Stromal cell of bone marrow (primary cell): ENCODE results near the gene PNO1.
"Not testable (repeated sequence)": the region's sequence is repeated elsewhere in the genome, so short reads cannot be mapped to it uniquely, and the experiment has no call there.

Source experiments
- DNase-seq: peaks from one replicate; pipeline ENCODE4 v3.0.0-alpha.2; 2012; ENCODE audit warnings: low read depth

Gene PNO1

DNA sequence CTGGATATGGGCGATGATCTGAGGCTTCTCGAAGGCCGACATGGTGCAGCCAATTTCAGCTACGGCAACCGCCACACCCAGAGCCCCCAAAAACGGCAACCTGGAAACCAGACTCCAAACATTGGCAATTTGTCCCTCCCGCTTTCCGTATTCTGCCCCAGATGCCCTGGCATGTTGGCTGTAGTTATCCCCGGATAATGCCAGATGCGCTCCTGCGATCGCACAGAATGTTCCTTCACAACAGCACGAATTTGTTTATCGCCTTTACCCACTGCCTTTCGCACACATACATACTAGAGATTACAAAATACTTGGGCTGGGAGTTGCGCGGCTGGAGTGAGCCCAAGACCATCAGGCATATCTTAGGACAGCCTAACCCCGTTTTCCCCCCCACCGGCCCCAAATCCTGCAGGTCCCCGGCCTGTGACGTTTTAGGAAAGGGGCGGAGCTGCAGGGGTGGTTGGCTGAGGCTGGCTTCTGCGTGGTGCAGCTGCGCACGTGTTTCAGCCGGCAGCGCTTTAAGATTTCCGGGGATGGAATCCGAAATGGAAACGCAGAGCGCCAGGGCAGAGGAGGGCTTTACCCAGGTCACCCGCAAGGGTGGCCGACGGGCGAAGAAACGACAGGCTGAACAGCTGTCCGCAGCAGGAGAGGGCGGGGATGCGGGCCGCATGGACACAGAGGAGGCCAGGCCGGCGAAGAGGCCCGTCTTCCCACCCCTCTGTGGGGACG is at the start of gene PNO1:
Gene PNO1, plus strand, starts transcription at position 487 of the 732 bp plus-strand sequence. Its CDS starts 47 bp downstream, at position 534.
- peak; percentile 91 for DNase-seq

DNA sequence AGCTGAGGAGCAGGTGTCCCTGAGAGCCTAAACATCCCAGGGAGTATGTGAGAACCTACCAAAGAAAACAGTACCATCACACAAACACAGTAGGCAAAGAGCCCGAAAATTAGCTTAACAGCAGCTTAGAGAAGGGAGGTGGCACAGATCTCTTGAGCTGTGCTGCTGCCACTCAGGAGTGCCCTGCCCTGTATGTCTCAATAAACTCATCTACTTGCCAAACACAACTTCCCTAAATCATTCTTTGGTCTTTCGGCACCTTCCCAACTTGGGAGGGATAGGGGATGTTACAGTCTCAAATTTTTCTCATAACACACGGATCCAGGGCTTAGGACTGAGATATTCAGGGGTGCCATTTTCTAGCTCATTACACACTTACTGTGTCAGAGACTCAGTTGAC is 49.6 kb upstream of the PNO1 start:
- DNase-seq, result no peak

DNA sequence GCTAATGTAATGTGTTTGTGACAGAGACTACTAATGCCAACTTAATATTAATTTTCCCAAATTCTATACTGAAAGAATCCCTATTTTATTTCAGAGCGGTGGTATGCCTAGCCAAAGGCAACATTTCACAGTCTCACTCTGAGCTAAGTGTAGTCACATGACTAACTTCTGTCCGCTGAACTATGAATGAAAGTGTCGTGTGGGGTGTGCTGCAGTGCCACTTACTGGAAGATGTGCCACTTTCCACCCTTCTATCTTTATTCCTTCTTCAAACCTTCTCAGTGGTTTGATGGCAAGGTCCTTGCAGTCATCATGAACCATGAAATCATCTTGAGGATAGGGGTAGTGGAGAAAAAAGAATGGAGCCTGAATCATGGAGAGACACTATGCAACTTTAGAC is 47.6 kb upstream of the PNO1 start:
- no peak for DNase-seq

DNA sequence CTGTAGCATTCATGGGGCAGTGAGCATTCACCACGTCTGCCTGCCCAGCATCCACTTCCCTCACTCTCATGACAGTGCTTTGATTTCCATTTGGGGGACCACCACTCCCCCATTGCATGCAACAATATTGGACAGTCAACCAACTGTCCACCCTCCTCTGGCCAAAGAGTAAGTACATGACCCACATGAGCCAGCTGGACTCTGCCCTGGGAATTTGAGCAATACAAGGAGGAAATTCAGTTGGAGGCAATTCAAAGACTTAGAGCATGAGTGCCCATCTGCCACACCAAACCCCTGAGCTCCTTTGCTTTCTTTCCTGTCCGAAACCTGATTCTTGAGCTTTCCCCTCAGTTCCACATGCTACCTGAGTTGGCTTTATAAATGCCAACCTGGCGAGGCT is 41.7 kb upstream of the PNO1 start:
- no peak for DNase-seq

DNA sequence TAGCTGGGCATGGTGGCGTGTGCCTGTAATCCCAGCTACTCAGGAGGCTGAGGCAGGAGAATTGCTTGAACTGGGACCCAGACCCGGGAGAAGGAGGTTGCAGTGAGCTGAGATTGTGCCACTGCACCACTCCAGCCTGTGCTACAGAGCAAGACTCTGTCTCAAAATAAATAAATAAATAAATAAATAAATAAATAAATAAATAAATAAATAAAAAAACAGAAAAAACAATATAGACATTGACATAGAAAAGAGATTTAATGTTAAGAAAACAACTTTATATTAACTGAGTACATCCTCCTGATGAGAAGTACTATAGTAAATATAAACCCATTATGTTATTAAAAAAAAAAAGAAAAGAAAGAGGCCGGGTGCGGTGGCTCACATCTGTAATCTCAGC is 39.8 kb upstream of the PNO1 start:
- not testable (repeated sequence) for DNase-seq

DNA sequence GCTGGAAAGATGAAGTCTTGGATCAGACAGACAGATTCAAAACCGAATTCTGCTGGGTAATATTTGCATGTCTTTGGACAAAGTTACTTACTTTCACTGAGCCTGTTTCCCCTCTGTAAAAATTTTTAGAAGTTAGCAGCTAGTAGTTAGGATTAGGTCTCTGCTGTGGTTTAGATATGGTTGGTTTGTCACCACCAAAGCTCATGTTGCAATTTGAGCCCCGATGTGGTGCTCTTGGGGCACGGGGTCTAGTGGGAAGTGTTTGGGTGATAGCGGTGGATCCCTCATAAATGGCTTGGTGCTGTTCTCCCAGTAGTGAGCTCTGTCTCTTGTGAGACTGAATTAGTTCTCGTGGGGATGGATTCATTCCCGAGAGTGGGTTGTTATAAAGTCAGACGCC is 38.9 kb upstream of the PNO1 start:
- DNase-seq, result no peak

DNA sequence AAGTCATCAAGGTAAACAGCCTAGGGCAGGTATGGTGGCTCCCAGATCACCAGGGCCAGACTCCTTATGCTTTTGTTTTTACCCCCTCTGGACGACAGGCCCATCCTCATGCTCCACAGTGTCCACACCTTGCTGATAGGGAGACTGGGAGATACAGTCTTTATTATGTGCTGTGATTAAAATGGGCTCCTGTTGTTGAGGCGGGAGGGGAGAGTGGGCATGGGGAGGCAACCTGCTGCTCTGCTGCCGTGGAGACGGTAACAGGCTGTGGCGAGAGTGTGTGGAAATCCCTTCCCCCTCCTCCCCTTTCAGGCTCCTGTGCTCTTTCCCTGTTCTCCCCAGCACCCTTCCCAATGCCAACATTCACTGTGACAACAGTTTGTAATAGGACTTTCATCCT is 38.2 kb upstream of the PNO1 start:
- DNase-seq, result no peak

DNA sequence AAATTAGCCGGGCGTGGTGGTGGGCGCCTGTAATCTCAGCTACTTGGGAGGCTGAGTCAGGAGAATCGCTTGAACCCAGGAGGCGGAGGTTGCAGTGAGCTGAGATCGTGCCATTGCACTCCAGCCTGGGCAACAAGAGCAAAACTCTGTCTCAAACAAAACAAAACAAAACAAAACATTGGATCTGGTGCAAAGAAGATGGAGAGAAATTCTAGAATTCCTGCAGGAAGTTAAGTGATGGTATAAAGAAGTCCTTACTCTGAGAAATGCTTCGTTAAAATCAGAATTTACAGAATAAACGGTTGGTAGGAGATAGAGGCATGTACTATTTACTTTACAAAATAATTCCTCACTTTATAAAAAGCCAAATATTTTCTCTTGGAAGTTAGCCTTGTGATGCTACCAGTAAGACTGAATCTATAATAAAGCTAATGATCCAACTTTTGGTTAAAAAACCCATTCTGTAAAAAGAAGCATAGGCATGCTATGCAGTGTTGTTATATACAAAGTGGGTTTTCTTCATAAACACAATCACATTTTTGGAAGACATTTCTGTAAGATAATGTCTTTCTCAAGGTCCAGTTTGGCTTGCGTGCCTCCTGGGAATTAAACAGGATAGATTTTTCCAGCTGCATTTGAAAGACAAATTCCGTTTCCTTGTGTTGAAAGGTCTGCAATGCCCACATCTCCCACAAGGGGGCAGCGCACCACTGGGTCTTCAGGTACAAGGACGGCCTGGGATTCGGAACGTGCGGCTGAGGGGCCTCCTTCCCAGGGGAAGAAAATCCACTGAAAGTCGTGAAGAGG is 35.6 kb upstream of the PNO1 start:
- DNase-seq, result peak; percentile 70

DNA sequence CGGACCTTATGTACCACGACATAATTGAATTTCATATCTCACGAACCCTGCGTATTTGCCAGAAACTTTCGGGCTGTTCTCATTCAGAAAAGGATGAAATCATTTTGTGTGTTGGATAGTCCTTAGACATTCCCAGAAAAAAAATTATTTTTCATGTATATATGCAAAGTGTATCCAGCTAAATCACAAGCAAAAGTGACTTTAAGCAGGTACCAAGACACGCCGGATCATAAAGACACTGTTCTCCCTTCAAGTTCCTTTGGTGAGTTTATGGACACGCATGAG is 35.1 kb upstream of the PNO1 start:
- no peak for DNase-seq

DNA sequence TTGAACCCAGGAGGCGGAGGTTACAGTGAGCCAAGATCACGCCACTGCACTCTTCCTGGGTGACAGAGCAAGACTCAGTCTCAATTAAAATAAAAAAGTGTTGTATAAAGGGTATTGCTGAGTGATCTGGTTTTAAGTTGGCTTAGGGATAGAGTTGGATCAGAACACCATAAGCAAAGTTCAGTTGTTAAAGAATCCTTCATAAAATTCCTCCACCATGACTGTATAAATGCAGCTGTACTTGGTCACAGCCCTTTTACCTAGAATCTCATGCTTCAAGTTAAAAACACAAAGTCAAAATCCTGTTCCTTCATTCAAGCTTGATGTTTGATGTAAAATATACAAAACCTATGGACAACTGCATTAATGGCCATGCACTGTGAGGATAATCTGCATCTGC is 33.4 kb upstream of the PNO1 start:
- no peak for DNase-seq

DNA sequence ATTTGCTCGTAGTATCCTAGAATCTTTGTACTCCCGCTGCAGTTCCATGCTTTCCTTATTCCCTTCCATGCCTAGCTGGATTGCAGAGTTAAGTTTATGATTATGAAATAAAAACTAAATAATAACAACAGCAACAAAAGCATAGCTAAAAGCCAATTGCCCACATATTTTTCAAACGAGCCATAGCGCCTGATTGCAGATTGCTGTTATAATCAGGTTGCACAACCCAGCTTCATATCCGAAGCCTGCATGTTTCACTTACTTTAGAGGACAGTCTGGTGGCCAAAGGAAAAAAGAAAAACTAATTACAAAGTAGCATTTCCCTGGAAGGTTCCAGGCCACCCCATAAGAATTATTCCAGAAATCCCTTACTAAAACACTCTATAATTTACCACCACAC is 31.9 kb upstream of the PNO1 start:
- DNase-seq, result no peak

DNA sequence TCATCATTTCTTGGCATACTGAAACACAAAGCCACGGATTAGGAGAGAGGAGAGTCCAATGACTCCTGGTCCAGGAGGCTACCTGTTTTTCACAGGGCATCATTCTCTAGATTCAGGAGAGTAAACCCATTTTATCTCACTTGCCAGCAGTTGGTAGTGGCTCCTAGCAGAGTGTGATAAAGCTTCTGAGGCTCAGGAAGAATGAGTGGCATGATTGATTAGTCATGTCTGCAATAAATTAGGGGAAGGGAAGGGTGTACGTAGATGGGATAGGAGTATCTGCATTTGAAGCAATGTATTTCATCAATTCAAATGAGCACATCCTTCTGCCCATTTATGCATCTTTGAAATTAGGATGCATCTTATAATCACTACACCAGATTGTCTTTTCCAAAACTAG is 31.1 kb upstream of the PNO1 start:
- DNase-seq, result no peak

DNA sequence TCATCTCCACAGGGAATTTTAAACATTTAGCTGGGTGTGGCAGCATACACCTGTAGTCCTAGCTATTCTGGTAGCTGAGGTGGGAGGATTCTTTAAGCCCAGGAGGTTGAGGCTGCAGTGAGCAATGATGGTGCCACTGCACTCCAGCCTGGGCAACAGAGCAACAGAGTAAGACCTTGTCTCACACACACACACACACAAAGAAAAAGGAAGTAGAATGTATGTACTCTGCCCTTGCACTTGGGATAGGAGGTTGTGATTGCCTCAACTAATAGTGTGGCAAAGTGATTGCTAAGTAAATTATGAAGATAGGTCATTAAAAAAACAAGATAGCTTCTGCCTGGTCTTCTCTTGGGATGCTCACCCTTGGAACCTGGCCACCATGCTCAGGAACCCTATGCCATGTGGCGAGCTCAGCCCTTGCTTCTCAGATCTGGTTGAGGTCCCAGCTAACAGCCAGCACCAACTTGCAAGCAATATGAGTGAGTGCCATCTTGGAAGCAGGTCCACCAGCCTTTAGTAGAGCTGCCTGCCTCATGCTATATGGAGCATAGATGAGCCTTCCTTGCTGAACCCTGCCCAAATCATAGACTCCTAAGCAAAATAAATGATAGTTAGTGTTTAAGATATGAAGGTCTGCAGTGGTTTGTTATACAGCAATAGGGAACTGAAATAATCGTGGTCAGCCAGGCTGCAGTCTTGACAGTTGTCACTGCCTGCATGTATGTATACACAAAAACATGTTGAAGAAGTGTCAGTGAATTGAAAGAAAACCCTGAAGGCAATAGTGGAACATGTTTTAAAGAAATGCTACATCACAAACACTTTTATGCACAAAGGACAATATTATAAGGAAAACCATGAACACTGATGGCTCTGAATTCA is 30.1 kb upstream of the PNO1 start:
- DNase-seq, result no peak

DNA sequence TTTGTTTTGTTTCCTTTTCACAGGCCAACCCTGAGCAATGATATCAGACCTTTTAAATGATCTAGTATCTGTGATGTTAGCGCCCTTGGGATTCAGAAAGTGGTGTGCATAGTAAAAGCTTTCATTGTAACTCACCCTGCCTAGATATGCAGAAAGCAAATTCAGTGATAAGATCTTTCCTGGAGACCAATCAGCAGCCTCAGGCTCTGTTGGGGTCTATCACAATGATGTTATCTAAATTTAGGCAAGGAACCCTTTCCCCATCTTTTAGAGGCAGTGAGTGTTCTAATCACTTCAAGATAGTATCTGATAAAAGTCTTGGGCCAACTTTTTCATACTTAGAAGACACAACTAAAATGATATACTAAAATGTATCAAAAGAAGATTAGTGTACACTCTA is 23.6 kb upstream of the PNO1 start:
- DNase-seq, result no peak

DNA sequence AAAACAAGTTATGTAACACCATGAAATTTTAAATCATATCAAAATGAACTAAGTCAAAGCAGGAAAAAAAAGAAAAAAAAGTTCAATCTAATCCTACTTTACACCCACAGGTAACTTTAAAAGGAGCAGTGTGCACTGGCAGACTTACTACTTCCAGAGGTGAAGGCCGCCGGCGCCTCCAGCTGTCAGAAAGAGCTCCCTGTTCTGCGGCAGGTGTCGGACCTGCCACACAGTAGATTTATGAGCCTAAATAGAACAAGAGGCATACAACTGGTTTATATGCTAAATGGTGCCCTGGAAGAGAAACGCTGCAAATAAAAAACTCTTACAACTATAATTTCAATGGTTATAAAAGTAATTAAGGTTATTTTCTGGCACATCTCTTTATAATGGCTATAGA is 23.1 kb upstream of the PNO1 start:
- DNase-seq, result no peak

DNA sequence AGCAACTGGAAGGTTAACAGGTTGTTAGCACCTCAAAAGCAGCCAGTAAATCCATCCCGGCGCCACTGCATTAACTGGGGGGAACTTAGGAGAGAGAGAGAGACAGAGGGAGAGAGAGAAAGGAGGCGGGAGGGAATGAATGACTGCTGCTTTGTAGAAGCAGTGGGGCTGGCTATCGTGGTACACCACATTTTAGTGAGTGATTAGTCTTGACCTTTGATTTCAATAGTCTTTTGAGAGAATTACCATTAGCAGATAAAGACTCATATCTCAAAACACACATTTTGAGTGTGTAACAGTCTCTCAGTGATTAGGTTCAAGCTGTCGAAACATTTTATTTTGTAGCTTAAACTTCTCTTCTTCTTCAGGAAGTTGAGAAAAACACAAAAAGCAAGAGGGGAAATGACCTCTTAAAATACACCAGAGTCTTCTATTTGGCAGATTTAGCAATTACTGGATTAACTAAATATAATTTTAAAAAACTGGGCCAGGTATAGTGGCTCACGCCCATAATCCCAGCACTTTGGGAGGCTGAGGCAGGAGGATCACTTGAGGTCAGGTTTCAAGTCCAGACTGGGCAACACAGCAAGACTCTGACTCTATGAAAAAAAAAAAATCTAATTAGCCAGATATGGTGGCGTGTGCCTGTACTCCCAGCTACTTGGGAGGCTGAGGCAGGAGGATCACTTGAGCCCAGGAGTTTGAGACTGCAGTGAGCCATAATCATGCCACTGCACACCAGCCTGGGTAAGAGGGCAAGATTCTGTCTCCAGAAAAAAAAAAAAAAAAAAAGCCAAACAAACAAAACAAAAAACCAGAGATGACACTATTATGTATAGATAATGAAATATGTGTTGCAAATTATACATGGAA is 22.0 kb upstream of the PNO1 start:
- DNase-seq, result no peak

DNA sequence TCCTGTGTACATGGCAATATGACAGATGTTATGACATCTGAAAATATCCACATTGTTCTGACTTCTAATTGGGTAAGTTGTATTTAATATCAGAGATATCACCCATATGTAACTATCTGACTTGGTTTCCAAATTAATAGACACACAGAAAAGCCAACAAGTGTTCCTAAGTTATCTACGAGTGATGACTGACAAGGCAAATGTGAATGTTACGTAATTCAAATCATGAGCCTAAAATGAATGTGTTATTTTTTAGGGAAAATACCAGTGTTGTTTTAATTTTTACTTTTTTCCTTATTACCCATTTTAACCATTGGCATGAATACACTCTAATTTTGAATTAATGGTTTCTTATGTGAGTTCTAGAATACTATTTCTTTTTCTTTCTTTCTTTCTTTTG is 15.8 kb upstream of the PNO1 start:
- DNase-seq, result no peak

DNA sequence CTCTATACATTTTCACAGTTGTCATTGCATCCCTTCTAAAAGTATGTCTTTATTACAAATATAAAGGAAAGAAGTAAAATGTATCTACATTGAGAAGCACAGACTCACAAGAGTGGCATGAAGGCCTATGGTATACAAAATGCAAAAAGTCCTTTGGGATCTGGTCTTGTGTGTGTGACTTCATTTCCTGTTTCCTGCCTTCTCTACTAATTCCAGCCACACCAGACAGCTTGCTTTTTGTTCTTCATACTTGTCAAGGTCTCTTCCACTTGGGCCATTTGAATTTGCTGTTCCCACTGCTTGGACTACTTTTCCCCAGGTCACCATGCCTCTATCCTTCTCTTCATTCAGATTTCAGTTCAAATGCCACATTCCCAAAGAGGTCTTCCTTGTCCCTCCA is 6.7 kb upstream of the PNO1 start:
- no peak for DNase-seq

DNA sequence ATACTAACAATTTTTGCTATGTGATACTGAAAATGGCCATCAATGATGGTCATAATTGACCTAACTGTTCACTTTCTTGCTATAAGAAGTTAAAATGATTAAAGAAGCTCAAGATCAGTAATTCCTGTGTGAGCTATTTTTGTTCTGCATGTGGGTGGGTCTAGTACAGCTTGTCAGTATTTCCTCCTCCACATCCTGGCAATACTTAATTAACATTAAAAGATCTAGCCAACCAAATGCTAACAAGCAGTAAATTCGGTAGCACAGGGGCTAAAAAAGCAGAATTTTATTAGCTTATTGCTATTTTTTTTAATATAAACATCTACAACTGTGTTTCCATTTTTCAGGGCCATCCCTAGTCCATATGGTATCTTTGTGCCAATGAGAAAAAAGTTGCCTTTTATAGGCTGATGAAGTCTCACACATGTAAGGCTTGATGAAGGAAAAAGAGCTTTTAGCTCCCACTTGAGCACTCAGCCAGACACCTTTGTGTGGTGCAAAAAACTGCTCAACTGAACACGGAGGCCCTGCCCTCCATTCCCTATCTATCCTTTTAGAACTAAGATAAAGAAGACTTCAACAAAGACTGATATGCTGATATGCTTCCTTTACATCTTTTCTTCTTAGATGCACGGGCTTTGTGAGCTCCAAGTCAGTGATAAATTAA is 4.9 kb upstream of the PNO1 start:
- DNase-seq, result no peak

DNA sequence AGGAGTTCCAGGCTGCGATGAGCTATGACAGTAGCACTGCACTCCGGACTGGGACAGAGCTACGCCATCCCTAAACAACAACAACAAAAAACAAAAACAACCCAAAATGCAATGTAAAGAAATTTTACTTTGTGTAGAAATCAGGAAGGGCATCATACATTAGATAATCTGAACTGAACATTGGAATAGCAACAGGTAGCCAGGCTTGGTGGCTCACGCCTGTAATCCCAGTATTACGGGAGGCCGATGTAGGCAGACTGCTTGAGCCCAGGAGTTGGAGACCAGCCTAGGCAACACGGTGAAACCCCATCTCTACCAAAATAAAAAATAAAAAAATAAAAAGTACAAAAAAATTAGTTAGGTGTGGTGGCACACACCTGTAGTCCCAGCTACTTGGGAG is 2.1 kb upstream of the PNO1 start:
- no peak for DNase-seq

DNA sequence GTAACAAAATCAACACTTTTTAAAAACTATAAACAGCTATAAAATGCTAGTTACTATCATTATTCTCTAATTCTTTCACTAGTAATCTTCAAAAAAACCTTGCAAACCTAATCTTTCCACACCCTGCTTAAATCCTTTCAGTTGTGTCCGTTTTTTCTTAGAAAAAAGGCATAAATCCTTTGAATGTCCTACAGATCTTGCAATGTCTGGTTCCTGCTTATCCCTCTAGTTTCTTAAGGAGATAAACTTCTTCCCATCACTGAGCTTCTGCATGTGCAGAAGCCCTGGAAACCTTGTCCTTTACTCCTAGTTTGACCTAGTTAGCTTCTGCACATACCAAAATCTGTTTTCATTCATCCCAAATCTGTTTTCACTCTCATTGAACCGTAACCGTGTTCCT is 1.3 kb upstream of the PNO1 start:
- no peak for DNase-seq
